HG03108 (cell line): ENCODE measurements around the gene MIB2.
A peak's percentile ranks its signal among the peaks of the same experiment; 100 is the strongest.

Experiments used
- ATAC-seq: cut with Tn5 transposase; IDR thresholded peaks from one replicate; pipeline ENCODE4 v1.9.1; 2021; ENCODE audit warnings: moderate library complexity; ENCODE audit not compliant: unreplicated experiment

The MIB2 gene

DNA sequence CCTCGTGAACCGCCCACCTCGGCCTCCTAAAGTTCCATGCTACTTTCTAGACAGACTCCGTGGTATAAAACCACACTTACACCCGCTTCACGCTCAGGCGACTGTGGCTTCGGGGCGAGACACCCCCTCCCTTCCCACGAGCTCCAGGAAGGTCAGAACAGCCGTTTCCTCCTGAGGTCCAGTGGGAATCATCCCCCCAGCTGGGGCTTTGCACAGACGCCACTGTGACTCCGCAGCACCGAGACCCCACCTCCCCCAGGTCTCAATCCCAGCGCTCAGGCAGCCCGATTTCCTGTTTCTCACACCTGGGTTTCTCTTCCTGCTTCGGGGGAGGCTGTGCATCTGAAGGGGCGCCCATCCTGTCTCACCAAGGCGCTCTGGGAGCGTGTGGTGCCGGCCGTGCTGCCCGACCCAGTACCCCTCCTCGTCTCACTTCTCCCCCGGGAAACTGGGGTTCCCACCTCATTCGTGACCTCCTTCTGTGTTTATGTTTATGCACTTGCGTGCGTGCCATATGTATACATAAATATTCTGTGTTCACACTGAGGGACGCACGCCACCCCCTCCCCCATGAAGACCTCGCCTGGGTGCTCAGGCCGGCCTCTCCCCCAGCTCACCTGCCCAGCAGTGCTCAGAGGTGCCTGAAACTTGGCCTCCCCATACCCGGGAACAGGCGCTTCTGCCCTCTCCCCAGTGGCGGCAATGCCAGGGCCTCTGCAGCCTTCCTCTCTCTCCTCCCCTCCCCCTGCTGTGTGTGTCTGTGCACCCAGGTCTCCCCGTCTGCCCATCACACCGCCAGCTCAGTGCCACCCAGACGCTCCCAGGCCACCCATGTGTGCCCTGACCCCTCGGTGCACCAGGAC, 62.6 kb downstream of the MIB2 start:
- ATAC-seq, result peak; percentile 75

DNA sequence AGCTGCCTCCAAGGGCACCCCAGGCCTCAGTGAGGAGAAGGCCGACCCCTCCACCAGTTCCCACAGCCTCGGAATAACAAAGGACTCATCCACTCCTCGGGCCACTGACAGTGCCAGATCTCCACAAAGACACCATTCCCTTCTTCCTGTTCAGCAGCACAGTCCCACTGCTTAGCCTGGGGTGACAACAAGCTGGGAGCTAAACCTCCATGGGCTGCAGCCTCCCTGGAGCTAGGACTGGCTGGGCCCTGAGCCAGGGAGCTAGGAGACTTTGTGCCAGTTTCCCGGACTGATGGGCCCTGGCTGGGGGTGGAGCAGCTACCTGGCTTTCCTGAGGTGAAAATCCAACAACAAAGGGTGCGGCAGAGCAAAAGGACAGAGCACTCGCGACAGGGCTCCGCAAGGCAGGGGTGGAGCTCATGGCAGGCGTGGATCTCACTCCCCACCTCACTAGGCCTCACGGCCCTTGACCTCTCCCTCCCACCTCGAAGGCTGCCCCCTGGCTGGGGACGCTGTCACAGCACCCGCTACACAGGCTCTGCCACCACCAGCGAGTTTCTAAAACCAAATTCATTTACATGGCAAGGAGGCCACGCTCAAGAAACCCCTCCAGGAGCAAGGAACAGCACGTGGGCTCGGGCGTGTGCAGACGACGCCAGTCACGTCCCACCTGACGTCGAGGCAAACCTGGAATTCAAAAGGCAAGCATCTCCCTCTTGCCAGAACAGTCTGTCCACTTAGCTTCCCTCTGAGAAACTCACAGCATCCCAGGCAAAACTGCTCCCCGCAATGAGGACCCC, 63.5 kb downstream of the MIB2 start:
- no peak for ATAC-seq
